ENCODE measurements around the gene ANKRD40.
"Not testable (repeated sequence)": the region's sequence is repeated elsewhere in the genome, so short reads cannot be mapped to it uniquely, and the experiment has no call there.

Gene ANKRD40

GRCh38 chr17:50721194-50722010 lies 13.7 kb upstream of the ANKRD40 start:
- ATAC-seq (peak; percentile 17), DNase-seq (no peak)
- Mint-ChIP-seq H3K27ac (peak overlapping the region; percentile 99), H3K4me1 (peaks cover 46% of the 10 kb centered on the region), H3K27me3 (no peaks in the 10 kb centered on the region), H3K9me3 (no peaks in the 10 kb centered on the region), H3K4me3 (peak overlapping the region; percentile 88), H3K36me3 (ENCODE audit: low read depth) (peaks cover 26% of the 10 kb centered on the region)

- H3K4me1 Mint-ChIP-seq, result peaks cover 37% of the 10 kb centered on the region
Observed at GRCh38 chr17:50719924-50720794, 12.4 kb upstream of the ANKRD40 start.

GRCh38 chr17:50719144-50719923 lies 11.6 kb upstream of the ANKRD40 start, which contains the start of gene LUC7L3:
Gene LUC7L3 (plus strand): TSS chr17:50719603. CDS start chr17:50719733, 130 bp downstream.
- Mint-ChIP-seq H3K36me3 (ENCODE audit: low read depth) (peaks cover 21% of the 10 kb centered on the region), H3K27ac (peak within 1 kb of the TSS; percentile 99), H3K4me1 (peaks cover 32% of the 10 kb centered on the region), H3K27me3 (no peaks in the 10 kb centered on the region), H3K4me3 (peak within 1 kb of the TSS; percentile 88), H3K9me3 (no peaks in the 10 kb centered on the region)
- peak; percentile 94 for DNase-seq
- ATAC-seq, result peak; percentile 97

More at GRCh38 chr17:50719924-50720794, 12.4 kb upstream of the ANKRD40 start:
- Mint-ChIP-seq H3K27ac (peak overlapping the region; percentile 99), H3K27me3 (no peaks in the 10 kb centered on the region), H3K4me3 (peak overlapping the region; percentile 88), H3K36me3 (ENCODE audit: low read depth) (peaks cover 24% of the 10 kb centered on the region), H3K9me3 (no peaks in the 10 kb centered on the region)
- ATAC-seq (no peak), DNase-seq (no peak)

DNA sequence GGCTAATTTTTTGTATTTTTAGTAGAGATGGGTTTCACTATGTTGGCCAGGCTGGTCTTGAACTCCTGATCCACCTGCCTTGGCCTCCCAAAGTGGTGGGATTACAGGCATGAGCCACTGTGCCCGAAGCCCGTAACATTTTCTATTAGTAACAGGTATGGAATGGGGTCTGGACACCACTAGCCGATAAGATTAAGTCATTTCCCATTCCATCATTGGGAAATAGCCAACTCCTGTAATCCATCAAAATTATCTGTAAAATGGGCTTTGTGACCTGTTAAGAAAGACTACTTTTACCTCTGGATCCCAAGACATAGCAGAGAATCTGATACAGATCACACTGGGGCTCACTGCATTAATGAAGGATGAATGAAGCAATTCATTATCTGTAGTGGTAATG lies 7.8 kb upstream of the ANKRD40 start:
- Mint-ChIP-seq H3K9me3 (no peaks in the 10 kb centered on the region), H3K4me3 (no peak overlapping the region), H3K27me3 (no peaks in the 10 kb centered on the region), H3K27ac (no peak overlapping the region), H3K36me3 (ENCODE audit: low read depth) (peaks cover 2% of the 10 kb centered on the region), H3K4me1 (peaks cover 4% of the 10 kb centered on the region)
- DNase-seq, result no peak
- ATAC-seq, result no peak

DNA sequence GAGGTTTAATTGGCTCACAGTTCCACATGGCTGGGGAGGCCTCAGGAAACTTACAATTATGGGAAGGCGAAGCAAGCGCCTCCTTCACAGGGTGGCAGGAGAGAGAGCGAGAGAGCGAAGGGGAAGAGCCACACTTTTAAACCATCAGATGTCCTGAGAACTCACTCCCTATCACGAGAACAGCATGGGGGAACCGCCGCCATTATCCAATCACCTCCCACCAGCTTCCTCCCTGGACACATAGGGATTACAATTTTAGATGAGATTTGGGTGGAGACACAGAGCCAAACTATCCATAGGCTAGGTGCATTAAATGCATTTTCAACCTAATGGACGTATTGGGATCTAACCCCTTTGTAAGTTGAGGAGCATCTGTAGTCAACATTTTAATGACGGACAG lies 4.9 kb upstream of the ANKRD40 start:
- ATAC-seq (no peak), DNase-seq (no peak)
- Mint-ChIP-seq H3K4me1 (peaks cover 17% of the 10 kb centered on the region), H3K27me3 (no peaks in the 10 kb centered on the region), H3K36me3 (ENCODE audit: low read depth) (no peaks in the 10 kb centered on the region), H3K9me3 (no peaks in the 10 kb centered on the region), H3K27ac (no peak overlapping the region), H3K4me3 (no peak overlapping the region)

- Mint-ChIP-seq H3K4me1 (peaks cover 25% of the 10 kb centered on the region), H3K9me3 (no peaks in the 10 kb centered on the region), H3K27me3 (no peaks in the 10 kb centered on the region), H3K36me3 (ENCODE audit: low read depth) (peaks cover 5% of the 10 kb centered on the region), H3K4me3 (no peak overlapping the region), H3K27ac (no peak overlapping the region)
- DNase-seq, result no peak
- ATAC-seq, result no peak
Observed at GRCh38 chr17:50710650-50711049, 2.9 kb upstream of the ANKRD40 start.

DNA sequence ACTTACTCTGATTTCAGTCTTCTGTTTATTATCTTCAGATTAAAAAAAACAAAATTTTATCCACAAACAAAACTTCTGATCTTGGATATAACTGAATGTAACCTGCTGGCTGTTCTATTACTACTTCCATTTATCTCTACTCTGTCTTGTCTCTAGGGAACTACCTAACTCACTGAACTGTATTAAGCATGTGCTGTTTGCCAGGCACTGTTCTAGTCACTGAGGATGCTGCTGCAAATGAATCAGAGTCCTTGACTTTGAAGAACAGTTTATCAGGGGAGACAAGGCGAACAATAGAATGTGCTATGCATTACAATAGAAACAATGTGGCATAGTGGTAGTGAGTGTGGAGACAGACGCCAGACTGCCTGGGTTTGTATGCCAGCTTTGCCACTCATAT lies 2.3 kb upstream of the ANKRD40 start:
- DNase-seq (no peak), ATAC-seq (no peak)
- peak overlapping the region; percentile 1 for H3K27ac Mint-ChIP-seq
- peaks cover 31% of the 10 kb centered on the region for H3K4me1 Mint-ChIP-seq
- H3K4me3 Mint-ChIP-seq, result no peak overlapping the region
- H3K9me3 Mint-ChIP-seq, result no peaks in the 10 kb centered on the region
- H3K27me3 Mint-ChIP-seq, result no peaks in the 10 kb centered on the region
- peaks cover 10% of the 10 kb centered on the region for H3K36me3 Mint-ChIP-seq (ENCODE audit: low read depth)

DNA sequence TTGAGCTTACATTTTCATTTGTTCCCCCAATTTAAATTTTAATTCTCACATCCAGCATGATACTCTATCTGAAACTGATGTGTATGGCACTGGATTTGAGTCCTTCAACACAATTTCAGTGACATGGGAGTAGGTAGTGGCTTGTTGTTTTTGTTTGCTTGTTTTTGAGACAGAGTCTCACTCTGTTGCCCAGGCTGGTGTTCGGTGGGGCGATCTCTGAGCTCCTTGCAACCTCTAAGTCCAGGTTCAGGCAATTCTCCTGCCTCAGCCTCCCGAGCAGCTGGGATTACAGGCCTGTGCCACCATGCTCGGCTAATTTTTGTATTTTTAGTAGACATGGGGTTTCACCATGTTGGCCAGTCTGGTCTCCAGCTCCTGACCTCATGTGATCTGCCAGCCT lies 1.3 kb upstream of the ANKRD40 start:
- Mint-ChIP-seq H3K27ac (peak overlapping the region; percentile 95), H3K36me3 (ENCODE audit: low read depth) (peaks cover 10% of the 10 kb centered on the region), H3K4me1 (peaks cover 36% of the 10 kb centered on the region), H3K4me3 (peak overlapping the region; percentile 94)
- H3K27me3 Mint-ChIP-seq, DNase-seq, ATAC-seq, H3K9me3 Mint-ChIP-seq: not testable (repeated sequence)

GRCh38 chr17:50708050-50709000 lies 611 bp upstream of the ANKRD40 start:
- Mint-ChIP-seq H3K4me1 (peaks cover 43% of the 10 kb centered on the region), H3K27me3 (no peaks in the 10 kb centered on the region), H3K4me3 (peak overlapping the region; percentile 94), H3K36me3 (ENCODE audit: low read depth) (peaks cover 17% of the 10 kb centered on the region), H3K27ac (peak overlapping the region; percentile 95), H3K9me3 (no peaks in the 10 kb centered on the region)
- DNase-seq, result no peak
- ATAC-seq, result no peak

DNA sequence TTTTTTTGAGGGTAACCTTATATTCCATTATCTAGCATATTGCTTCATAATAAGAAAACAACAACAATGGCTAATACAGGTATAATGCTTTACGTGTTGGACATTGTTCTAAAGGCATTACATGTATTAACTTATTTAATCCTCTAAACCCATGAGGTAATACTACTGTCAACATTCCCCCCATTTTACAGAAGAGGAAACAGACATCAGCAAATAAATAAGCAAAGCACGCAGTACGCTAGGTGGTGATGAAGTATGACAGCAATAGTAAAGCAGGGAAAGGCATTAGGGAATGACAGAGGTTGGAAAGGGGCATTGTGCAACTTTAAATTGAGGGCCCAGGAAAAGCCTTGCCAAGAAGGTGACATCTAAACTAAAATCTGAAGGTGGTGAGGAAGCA lies 4.6 kb downstream of the ANKRD40 start:
- Mint-ChIP-seq H3K4me1 (peaks cover 40% of the 10 kb centered on the region), H3K27ac (peak overlapping the region; percentile 71), H3K4me3 (no peak overlapping the region), H3K27me3 (no peaks in the 10 kb centered on the region), H3K36me3 (ENCODE audit: low read depth) (peaks cover 41% of the 10 kb centered on the region), H3K9me3 (no peaks in the 10 kb centered on the region)
- ATAC-seq (no peak), DNase-seq (no peak)

DNA sequence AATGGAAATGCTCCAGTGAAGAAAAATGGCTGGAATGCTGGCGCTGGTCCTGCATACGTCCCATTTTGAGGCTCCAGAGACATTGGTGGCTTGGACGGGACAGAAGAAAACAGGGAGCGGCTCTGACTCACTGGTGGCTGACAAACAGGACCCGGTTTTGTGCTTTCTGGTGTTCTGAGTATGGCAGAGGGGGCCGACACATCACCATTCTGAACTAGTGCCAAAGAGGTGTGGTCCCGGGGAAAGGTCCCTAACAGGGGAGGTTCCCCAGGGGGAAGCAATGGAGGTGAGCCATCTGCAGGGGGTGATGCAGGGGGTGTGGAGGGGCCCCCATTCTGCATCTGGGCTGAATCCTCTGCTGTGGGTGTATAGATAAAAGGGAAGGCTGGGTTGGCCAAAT lies 8.3 kb downstream of the ANKRD40 start:
- ATAC-seq (no peak), DNase-seq (no peak)
- no peaks in the 10 kb centered on the region for H3K27me3 Mint-ChIP-seq
- no peak overlapping the region for H3K27ac Mint-ChIP-seq
- H3K4me1 Mint-ChIP-seq, result peaks cover 17% of the 10 kb centered on the region
- H3K4me3 Mint-ChIP-seq, result no peak overlapping the region
- peaks cover 57% of the 10 kb centered on the region for H3K36me3 Mint-ChIP-seq (ENCODE audit: low read depth)
- no peaks in the 10 kb centered on the region for H3K9me3 Mint-ChIP-seq

DNA sequence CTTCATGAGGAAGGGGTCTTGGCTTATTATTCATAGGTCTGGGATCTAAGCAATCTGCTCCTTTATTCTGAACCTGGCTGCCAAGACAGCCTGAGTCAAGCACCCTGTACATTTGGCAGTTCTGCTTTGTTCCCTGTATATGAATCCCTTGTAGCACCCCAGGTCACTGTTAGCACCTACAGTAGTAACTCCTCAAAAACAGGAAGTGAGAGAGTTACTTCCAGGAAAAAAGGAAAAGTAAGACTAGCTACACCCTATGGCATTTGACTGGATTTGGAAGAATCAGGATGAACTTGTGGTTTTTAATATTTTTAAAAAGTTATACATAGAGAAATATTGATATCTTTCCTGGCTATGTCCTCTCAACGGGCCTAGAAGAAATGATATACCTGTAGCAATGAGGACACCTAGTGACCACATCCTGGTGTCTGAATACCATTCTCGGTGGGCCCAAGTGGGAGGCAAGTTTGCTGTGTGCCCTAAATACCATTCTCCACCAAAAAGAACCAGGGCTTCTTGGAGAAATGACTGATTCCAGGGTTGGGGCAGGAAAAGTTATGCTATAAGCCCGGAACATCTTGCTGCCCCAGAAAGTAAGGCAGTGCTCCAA lies 9.9 kb downstream of the ANKRD40 start:
- H3K4me1 Mint-ChIP-seq, result peaks cover 8% of the 10 kb centered on the region
- H3K36me3 Mint-ChIP-seq (ENCODE audit: low read depth), result peaks cover 52% of the 10 kb centered on the region
- H3K9me3 Mint-ChIP-seq, result no peaks in the 10 kb centered on the region
- DNase-seq, result no peak
- no peak overlapping the region for H3K27ac Mint-ChIP-seq
- ATAC-seq, result no peak
- no peaks in the 10 kb centered on the region for H3K27me3 Mint-ChIP-seq
- H3K4me3 Mint-ChIP-seq, result no peak overlapping the region

GRCh38 chr17:50697062-50697461 lies 10.7 kb downstream of the ANKRD40 start:
- Mint-ChIP-seq H3K4me1 (peaks cover 4% of the 10 kb centered on the region), H3K9me3 (no peaks in the 10 kb centered on the region), H3K36me3 (ENCODE audit: low read depth) (peaks cover 50% of the 10 kb centered on the region), H3K27me3 (no peaks in the 10 kb centered on the region), H3K27ac (peak overlapping the region; percentile 29), H3K4me3 (no peak overlapping the region)
- no peak for DNase-seq
- no peak for ATAC-seq
